GM12874 (cell line): ENCODE data around the gene LIX1L.

ENCODE experiments used
- CTCF ChIP-seq: IDR thresholded peaks from 2 replicates; pipeline ENCODE4 v1.5.1; 2011; ENCODE audit warnings: low read depth, mild to moderate bottlenecking, control low read depth, low read length, moderate library complexity; ENCODE audit not compliant: insufficient read depth

The LIX1L gene

GRCh38 chr1:145922266-145922665 is 35.6 kb downstream of the LIX1L start:
- no peak for TF ChIP-seq CTCF

- no peak for TF ChIP-seq CTCF
Observed at GRCh38 chr1:145918992-145919939, 38.6 kb downstream of the LIX1L start.

- no peak for TF ChIP-seq CTCF
Observed at GRCh38 chr1:145918144-145918991, 39.4 kb downstream of the LIX1L start, which contains the start of gene PEX11B. TSS of gene PEX11B (minus strand) at chr1:145918717. CDS start at chr1:145918688, 29 bp downstream.

- TF ChIP-seq CTCF = no peak
Observed at GRCh38 chr1:145917595-145917994, 40.2 kb downstream of the LIX1L start.

GRCh38 chr1:145916745-145917144 is 41.1 kb downstream of the LIX1L start:
- no peak for TF ChIP-seq CTCF

GRCh38 chr1:145912128-145912641 is 45.6 kb downstream of the LIX1L start:
- TF ChIP-seq CTCF = no peak

GRCh38 chr1:145908653-145909052 is 49.2 kb downstream of the LIX1L start:
- no peak for TF ChIP-seq CTCF
